Measurements from ENCODE around the gene EFHD1.

Gene EFHD1

DNA sequence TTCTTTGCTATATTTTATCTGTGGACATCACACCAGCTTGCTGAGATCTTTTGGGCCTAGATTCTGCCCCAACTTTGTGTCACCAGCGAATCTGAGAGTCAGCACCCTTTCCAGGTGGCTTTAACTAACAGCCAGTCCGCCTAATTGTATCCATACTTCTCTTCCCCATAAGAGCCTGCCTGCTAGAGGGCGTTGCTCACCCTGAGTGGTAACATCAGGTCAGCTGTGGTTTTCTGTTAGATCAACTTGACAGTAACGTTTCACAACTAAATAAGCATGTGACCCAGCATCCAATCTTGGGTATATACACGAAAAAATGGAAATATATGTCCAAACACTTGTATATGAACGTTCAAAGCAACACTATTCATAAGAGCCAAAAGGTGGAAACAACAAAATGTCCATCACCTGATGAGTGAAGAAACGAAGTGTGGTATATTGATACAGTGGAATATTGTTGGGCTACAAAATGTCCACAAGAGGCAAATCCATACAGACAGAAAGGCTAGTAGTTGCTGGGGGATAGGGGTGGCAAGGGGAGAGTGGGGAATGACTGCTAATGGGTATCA is 24.9 kb downstream of the EFHD1 start:
- DNase-seq (ENCODE audit: insufficient read length): no peak
- FAIRE-seq: no peak
- no peak for TF ChIP-seq POLR2AphosphoS5 (IDR thresholded peaks at IDR 0.05; ENCODE audit: low read depth, low read length)
- no peak for TF ChIP-seq POLR2A (IDR thresholded peaks at IDR 0.05; ENCODE audit: low read depth, low read length)
- TF ChIP-seq TAF1 (IDR thresholded peaks at IDR 0.05; ENCODE audit: borderline replicate concordance, low read depth, low read length): no peak

DNA sequence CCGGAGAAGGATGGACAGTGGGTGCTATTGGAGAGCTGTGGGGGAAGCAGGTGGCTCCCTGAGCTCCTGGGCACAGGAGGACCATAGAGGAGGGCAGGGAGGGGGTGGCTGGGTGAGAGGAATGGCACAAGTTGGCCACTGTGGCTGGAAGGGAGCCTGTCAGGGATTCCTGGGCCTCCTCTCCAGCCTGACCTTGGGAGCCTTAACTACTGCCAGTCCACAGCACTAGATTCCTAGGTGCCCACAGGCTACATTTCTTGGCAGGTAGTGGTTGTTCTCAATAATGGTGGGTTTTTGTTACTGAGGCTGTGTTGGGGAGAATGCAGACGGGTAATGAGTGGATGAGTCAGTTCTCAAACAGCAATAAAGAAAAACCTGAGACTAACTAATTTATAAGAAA is 26.0 kb downstream of the EFHD1 start:
- no peak for DNase-seq (ENCODE audit: insufficient read length)
- TF ChIP-seq POLR2A (IDR thresholded peaks at IDR 0.05; ENCODE audit: low read depth, low read length): no peak
- no peak for TF ChIP-seq POLR2AphosphoS5 (IDR thresholded peaks at IDR 0.05; ENCODE audit: low read depth, low read length)
- no peak for TF ChIP-seq TAF1 (IDR thresholded peaks at IDR 0.05; ENCODE audit: borderline replicate concordance, low read depth, low read length)

DNA sequence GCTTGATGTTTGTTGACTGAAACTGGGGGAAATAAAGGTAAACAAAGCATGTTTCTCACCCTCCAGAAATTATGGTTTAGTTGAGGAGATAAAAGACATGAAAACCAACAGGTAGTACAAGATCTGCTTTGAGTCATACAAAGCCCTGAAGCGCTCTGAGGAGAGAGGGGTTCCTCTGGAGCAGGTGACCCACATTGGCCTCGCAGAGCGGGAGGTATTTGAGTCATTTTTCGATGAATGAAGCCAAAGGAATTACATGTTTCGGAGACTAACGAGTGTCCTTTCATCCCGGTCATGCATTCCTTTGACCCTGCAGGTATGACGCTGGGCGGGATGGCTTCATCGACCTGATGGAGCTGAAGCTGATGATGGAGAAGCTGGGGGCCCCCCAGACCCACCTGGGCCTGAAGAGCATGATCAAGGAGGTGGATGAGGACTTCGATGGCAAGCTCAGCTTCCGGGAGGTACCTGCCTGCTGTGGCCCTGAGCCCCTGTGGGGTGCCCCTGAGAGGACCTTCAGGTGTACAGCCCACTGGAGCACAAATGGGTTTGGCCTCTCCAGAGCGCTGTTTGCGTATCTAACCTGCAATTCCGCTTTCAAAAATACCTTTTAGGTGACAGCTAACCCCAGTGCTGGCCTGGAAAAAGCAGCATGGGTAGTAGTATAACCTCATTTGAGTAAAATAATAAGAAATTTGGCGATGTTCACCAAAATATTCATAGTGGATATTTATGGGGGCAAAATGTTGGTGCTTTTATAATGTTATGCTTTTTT is 29.3 kb downstream of the EFHD1 start:
- TF ChIP-seq POLR2A (IDR thresholded peaks at IDR 0.05; ENCODE audit: low read depth, low read length): no peak
- no peak for TF ChIP-seq TAF1 (IDR thresholded peaks at IDR 0.05; ENCODE audit: borderline replicate concordance, low read depth, low read length)
- DNase-seq (ENCODE audit: insufficient read length): no peak
- FAIRE-seq: no peak

More for the DNA sequence above, 26.0 kb downstream of the EFHD1 start:
- no peak for FAIRE-seq

- no peak for FAIRE-seq
- no peak for DNase-seq (ENCODE audit: insufficient read length)
- TF ChIP-seq POLR2A (IDR thresholded peaks at IDR 0.05; ENCODE audit: low read depth, low read length) (no peak), TAF1 (IDR thresholded peaks at IDR 0.05; ENCODE audit: borderline replicate concordance, low read depth, low read length) (no peak), POLR2AphosphoS5 (IDR thresholded peaks at IDR 0.05; ENCODE audit: low read depth, low read length) (no peak)
Measured at GRCh38 chr2:232666051-232666805, 32.8 kb downstream of the EFHD1 start.

GRCh38 chr2:232667989-232668583 is 34.7 kb downstream of the EFHD1 start:
- no peak for FAIRE-seq
- DNase-seq (ENCODE audit: insufficient read length): no peak
- TF ChIP-seq POLR2A (IDR thresholded peaks at IDR 0.05; ENCODE audit: low read depth, low read length): no peak
- TF ChIP-seq POLR2AphosphoS5 (IDR thresholded peaks at IDR 0.05; ENCODE audit: low read depth, low read length): no peak
- TF ChIP-seq TAF1 (IDR thresholded peaks at IDR 0.05; ENCODE audit: borderline replicate concordance, low read depth, low read length): no peak

- TF ChIP-seq TAF1 (IDR thresholded peaks at IDR 0.05; ENCODE audit: borderline replicate concordance, low read depth, low read length) (no peak), POLR2A (IDR thresholded peaks at IDR 0.05; ENCODE audit: low read depth, low read length) (no peak), POLR2AphosphoS5 (IDR thresholded peaks at IDR 0.05; ENCODE audit: low read depth, low read length) (no peak)
- DNase-seq (ENCODE audit: insufficient read length) (no peak), FAIRE-seq (no peak)
Measured at GRCh38 chr2:232668805-232669444, 35.5 kb downstream of the EFHD1 start.

- DNase-seq (ENCODE audit: insufficient read length): no peak
Measured at GRCh38 chr2:232672588-232672987, 39.2 kb downstream of the EFHD1 start.

GRCh38 chr2:232674491-232674890 is 41.1 kb downstream of the EFHD1 start:
- no peak for FAIRE-seq
- TF ChIP-seq POLR2A (IDR thresholded peaks at IDR 0.05; ENCODE audit: low read depth, low read length): no peak
- TF ChIP-seq TAF1 (IDR thresholded peaks at IDR 0.05; ENCODE audit: borderline replicate concordance, low read depth, low read length): no peak

More at GRCh38 chr2:232672588-232672987, 39.2 kb downstream of the EFHD1 start:
- TF ChIP-seq TAF1 (IDR thresholded peaks at IDR 0.05; ENCODE audit: borderline replicate concordance, low read depth, low read length) (no peak), POLR2A (IDR thresholded peaks at IDR 0.05; ENCODE audit: low read depth, low read length) (no peak), POLR2AphosphoS5 (IDR thresholded peaks at IDR 0.05; ENCODE audit: low read depth, low read length) (no peak)
- FAIRE-seq: no peak

DNA sequence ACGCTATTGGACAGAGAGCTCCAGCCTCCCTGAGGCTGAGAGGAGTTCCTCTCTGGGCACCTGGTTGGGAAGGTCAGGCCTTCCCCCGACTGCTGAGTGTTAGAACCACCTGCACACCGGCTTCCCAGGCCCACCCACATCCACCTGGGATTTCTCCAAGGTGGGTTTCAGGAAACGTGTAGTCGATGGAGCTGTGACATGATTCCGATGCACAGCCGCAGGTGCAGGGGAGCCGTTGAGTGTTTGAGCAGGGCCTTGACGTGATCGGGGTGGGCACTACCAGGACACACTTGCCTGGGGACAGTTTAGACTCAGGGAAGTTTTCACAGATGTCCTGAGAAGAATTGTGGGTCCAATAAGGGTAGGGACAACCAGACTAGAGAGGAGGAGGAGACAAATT is 42.0 kb downstream of the EFHD1 start:
- no peak for DNase-seq (ENCODE audit: insufficient read length)
- TF ChIP-seq TAF1 (IDR thresholded peaks at IDR 0.05; ENCODE audit: borderline replicate concordance, low read depth, low read length) (no peak), POLR2AphosphoS5 (IDR thresholded peaks at IDR 0.05; ENCODE audit: low read depth, low read length) (no peak), POLR2A (IDR thresholded peaks at IDR 0.05; ENCODE audit: low read depth, low read length) (no peak)
- no peak for FAIRE-seq

More at GRCh38 chr2:232674491-232674890, 41.1 kb downstream of the EFHD1 start:
- no peak for DNase-seq (ENCODE audit: insufficient read length)

DNA sequence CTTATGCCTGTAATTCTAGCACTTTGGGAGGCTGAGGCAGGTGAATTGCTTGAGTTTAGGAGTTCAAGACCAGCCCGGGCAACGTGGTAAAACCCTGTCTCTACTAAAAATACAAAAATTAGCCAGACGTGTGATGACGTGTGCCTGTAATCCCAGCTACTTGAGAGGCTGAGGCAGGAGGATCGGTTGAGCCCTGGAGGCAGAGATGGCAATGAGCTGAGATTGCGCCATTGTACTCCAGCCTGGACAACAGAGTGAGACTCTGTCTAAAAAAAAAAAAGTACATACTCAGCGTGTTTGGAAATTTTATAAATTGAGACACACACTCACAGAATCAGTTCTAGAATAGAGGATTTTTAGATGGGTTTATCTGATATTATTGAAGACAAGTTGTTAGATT is 46.6 kb downstream of the EFHD1 start:
- TF ChIP-seq TAF1 (IDR thresholded peaks at IDR 0.05; ENCODE audit: borderline replicate concordance, low read depth, low read length): no peak
- TF ChIP-seq POLR2AphosphoS5 (IDR thresholded peaks at IDR 0.05; ENCODE audit: low read depth, low read length): no peak
- no peak for TF ChIP-seq POLR2A (IDR thresholded peaks at IDR 0.05; ENCODE audit: low read depth, low read length)
- DNase-seq (ENCODE audit: insufficient read length) (no peak), FAIRE-seq (no peak)

- TF ChIP-seq TAF1 (IDR thresholded peaks at IDR 0.05; ENCODE audit: borderline replicate concordance, low read depth, low read length): no peak
- no peak for TF ChIP-seq POLR2AphosphoS5 (IDR thresholded peaks at IDR 0.05; ENCODE audit: low read depth, low read length)
- TF ChIP-seq POLR2A (IDR thresholded peaks at IDR 0.05; ENCODE audit: low read depth, low read length): no peak
- DNase-seq (ENCODE audit: insufficient read length) (no peak), FAIRE-seq (no peak)
Measured at GRCh38 chr2:232681527-232681926, 48.1 kb downstream of the EFHD1 start.
